OCI-LY3 (cell line): ENCODE results near the gene TMPRSS11B.

Experiments
- EZH2phosphoT487 ChIP-seq: fragments of 200-600 bp; shearing (Covaris generic); IDR thresholded peaks from 2 replicates; pipeline ENCODE4 v1.6.1; 2018; ENCODE audit warnings: antibody characterized with exemption, mixed run types, low read depth
- TF ChIP-seq, protein P1 (sequence below): fragments of 200-600, 300-600 bp; sonication (generic); IDR thresholded peaks from 2 replicates; pipeline ENCODE4 v1.5.1; 2014; ENCODE audit warnings: antibody characterized with exemption, low read length, low read depth

GRCh38 chr4:68278029-68278428, 32.5 kb upstream of the TMPRSS11B start:
- TF ChIP-seq, protein P1, sequence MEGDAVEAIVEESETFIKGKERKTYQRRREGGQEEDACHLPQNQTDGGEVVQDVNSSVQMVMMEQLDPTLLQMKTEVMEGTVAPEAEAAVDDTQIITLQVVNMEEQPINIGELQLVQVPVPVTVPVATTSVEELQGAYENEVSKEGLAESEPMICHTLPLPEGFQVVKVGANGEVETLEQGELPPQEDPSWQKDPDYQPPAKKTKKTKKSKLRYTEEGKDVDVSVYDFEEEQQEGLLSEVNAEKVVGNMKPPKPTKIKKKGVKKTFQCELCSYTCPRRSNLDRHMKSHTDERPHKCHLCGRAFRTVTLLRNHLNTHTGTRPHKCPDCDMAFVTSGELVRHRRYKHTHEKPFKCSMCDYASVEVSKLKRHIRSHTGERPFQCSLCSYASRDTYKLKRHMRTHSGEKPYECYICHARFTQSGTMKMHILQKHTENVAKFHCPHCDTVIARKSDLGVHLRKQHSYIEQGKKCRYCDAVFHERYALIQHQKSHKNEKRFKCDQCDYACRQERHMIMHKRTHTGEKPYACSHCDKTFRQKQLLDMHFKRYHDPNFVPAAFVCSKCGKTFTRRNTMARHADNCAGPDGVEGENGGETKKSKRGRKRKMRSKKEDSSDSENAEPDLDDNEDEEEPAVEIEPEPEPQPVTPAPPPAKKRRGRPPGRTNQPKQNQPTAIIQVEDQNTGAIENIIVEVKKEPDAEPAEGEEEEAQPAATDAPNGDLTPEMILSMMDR: no peak
- no peak for TF ChIP-seq EZH2phosphoT487
